ENCODE data around the gene PSMC5.

DNA sequence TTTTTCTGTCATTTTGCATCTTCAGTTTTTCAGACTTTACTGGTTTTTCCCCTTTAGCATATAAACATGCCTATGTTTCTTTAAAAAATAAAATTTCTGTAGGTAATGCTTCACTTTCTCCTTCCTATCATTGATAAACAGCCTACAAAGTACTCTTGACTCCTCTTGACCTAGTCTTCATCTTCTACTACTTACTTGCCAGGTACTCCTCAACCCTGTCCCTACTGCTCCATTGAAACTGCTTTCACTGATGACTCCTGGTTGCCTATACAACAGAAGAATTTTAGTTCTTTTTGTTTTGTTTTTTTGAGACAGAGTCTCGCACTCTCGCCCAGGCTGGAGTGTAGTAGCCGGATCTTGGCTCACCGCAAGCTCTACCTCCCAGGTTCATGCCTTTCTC, 46.3 kb upstream of the PSMC5 start:
- TF ChIP-seq, protein P1, sequence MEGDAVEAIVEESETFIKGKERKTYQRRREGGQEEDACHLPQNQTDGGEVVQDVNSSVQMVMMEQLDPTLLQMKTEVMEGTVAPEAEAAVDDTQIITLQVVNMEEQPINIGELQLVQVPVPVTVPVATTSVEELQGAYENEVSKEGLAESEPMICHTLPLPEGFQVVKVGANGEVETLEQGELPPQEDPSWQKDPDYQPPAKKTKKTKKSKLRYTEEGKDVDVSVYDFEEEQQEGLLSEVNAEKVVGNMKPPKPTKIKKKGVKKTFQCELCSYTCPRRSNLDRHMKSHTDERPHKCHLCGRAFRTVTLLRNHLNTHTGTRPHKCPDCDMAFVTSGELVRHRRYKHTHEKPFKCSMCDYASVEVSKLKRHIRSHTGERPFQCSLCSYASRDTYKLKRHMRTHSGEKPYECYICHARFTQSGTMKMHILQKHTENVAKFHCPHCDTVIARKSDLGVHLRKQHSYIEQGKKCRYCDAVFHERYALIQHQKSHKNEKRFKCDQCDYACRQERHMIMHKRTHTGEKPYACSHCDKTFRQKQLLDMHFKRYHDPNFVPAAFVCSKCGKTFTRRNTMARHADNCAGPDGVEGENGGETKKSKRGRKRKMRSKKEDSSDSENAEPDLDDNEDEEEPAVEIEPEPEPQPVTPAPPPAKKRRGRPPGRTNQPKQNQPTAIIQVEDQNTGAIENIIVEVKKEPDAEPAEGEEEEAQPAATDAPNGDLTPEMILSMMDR (IDR thresholded peaks at IDR 0.05): no peak
- TF ChIP-seq EZH2 (IDR thresholded peaks at IDR 0.05): no peak
